Liver (tissue), 9 donors: ENCODE data around the gene SPSB2. TPM values are rescaled to one million over a fixed set of nuclear protein-coding genes. Genes with fewer than 3 reads are reported as not detected.

ENCODE experiments used
- DNase-seq: peaks from one replicate; pipeline ENCODE4 v3.0.0-alpha.2; 2017; ENCODE audit warnings: low spot score
- H3K27ac ChIP-seq, 2 donors: one replicate each; pipeline ENCODE4 v1.7.0; 2013; ENCODE audit warnings: inconsistent platforms in 2 of 2, low read length in 2 of 2, control low read depth in 1 of 2, low read depth in 1 of 2, mild to moderate bottlenecking in 1 of 2
- H3K27me3 ChIP-seq, 4 donors: one replicate each; pipeline versions ENCODE4 v1.6.1 to v1.7.0; 2013; ENCODE audit warnings: low read length in 3 of 4, inconsistent platforms in 1 of 4, mild to moderate bottlenecking in 1 of 4, moderate library complexity in 1 of 4; ENCODE audit not compliant: control insufficient read depth in 4 of 4, insufficient read depth in 4 of 4
- H3K36me3 ChIP-seq, 4 donors: one replicate each; pipeline versions ENCODE4 v1.6.1 to v1.7.0; 2013; ENCODE audit warnings: low read length in 3 of 4, mild to moderate bottlenecking in 3 of 4, low read depth in 1 of 4, moderate library complexity in 1 of 4; ENCODE audit not compliant: control insufficient read depth in 4 of 4, insufficient read depth in 3 of 4
- H3K4me1 ChIP-seq, 4 donors: one replicate each; pipeline versions ENCODE4 v1.6.1 to v1.7.0; 2013; ENCODE audit warnings: low read length in 3 of 4, mild to moderate bottlenecking in 3 of 4, moderate library complexity in 1 of 4; ENCODE audit not compliant: control insufficient read depth in 4 of 4, insufficient read depth in 4 of 4
- H3K4me3 ChIP-seq, 3 donors: one replicate each; pipeline versions ENCODE4 v1.6.1 to v1.7.0; 2013; ENCODE audit warnings: low read length in 3 of 3, control low read depth in 1 of 3, low read depth in 1 of 3, mild to moderate bottlenecking in 1 of 3
- H3K9ac ChIP-seq, 2 donors: one replicate each; pipeline ENCODE4 v1.7.0; 2013; ENCODE audit warnings: low read length in 2 of 2, mild to moderate bottlenecking in 2 of 2, moderate library complexity in 2 of 2, control low read depth in 1 of 2, low read depth in 1 of 2
- H3K9me3 ChIP-seq, 4 donors: one replicate each; pipeline versions ENCODE4 v1.6.1 to v1.7.0; 2013; ENCODE audit warnings: low read length in 3 of 4; ENCODE audit not compliant: control insufficient read depth in 4 of 4
- CTCF ChIP-seq: fragments of 150-350 bp; IDR thresholded peaks from 2 replicates; pipeline ENCODE4 v1.5.1; 2017; ENCODE audit warnings: improper control_type of control experiment, low read depth, low read length; ENCODE audit not compliant: missing input control
- FOXA1 ChIP-seq: IDR thresholded peaks from 2 replicates; pipeline ENCODE4 v1.6.1; 2016; ENCODE audit warnings: antibody characterized with exemption
- FOXA2 ChIP-seq: IDR thresholded peaks from 2 replicates; pipeline ENCODE4 v1.6.1; 2016; ENCODE audit warnings: antibody characterized with exemption
- GABPA ChIP-seq, 2 donors: IDR thresholded peaks in 1 of 2; conservative IDR thresholded peaks in 1 of 2; 2 replicates each; pipeline ENCODE4 v1.6.1; 2016; ENCODE audit warnings: antibody characterized with exemption in 2 of 2, mild to moderate bottlenecking in 1 of 2, moderate library complexity in 1 of 2
- HNF4A ChIP-seq, 2 donors: conservative IDR thresholded peaks; 2 replicates each; pipeline ENCODE4 v1.6.1; 2016; ENCODE audit warnings: antibody characterized with exemption in 2 of 2, mild to moderate bottlenecking in 2 of 2
- HNF4G ChIP-seq: IDR thresholded peaks from 2 replicates; pipeline ENCODE4 v1.6.1; 2016; ENCODE audit warnings: antibody characterized with exemption
- JUND ChIP-seq, 2 donors: IDR thresholded peaks; 2 replicates each; pipeline ENCODE4 v1.6.1; 2016; ENCODE audit warnings: antibody characterized with exemption in 2 of 2
- NR2F2 ChIP-seq: IDR thresholded peaks from 2 replicates; pipeline ENCODE4 v1.6.1; 2016; ENCODE audit warnings: antibody characterized with exemption
- RAD21 ChIP-seq, 2 donors: IDR thresholded peaks; 2 replicates each; pipeline ENCODE4 v1.6.1; 2016; ENCODE audit warnings: antibody characterized with exemption in 2 of 2, mild to moderate bottlenecking in 2 of 2
- REST ChIP-seq: IDR thresholded peaks from 2 replicates; pipeline ENCODE4 v1.6.1; 2016; ENCODE audit warnings: antibody characterized with exemption, mild to moderate bottlenecking
- RXRA ChIP-seq, 2 donors: IDR thresholded peaks; 2 replicates each; pipeline ENCODE4 v1.6.1; 2017 to 2018; ENCODE audit warnings: antibody characterized with exemption in 2 of 2, mild to moderate bottlenecking in 1 of 2
- SP1 ChIP-seq: IDR thresholded peaks from 2 replicates; pipeline ENCODE4 v1.6.1; 2018; ENCODE audit warnings: antibody characterized with exemption, mild to moderate bottlenecking
- TAF1 ChIP-seq: conservative IDR thresholded peaks from 2 replicates; pipeline ENCODE4 v1.6.1; 2016; ENCODE audit warnings: antibody characterized with exemption, mild to moderate bottlenecking
- YY1 ChIP-seq: IDR thresholded peaks from 2 replicates; pipeline ENCODE4 v1.6.1; 2016; ENCODE audit warnings: antibody characterized with exemption, mild to moderate bottlenecking
- WGBS: extraction: QIAGEN DNeasy Blood & Tissue Kit; methylation state at CpG from one replicate; pipeline ENCODE4 v1.1.7; 2013; 5-methylcytosine and 5-hydroxymethylcytosine counted together
- polyA plus RNA-seq, 2 donors: library from polyadenylated mRNA; stranded (reverse) in 1 of 2; unstranded in 1 of 2; fragments of 200-250 nt in 1 of 2; fragments of >200 nt in 1 of 2; fragmentation: Nextera tagmentation in 1 of 2; extraction: Ambion mirVana in 1 of 2; gene quantifications; one replicate each; pipeline versions ENCODE4 v1.2.1 to v1.2.3, GENCODE V29; 2013 to 2015
- total RNA-seq, 2 donors: library from RNA; depleted of rRNA; stranded (reverse); fragments of >200 nt; gene quantifications; one replicate each; pipeline ENCODE4 v1.2.3, GENCODE V29; 2014
- TF ChIP-seq, protein P1 (sequence below): IDR thresholded peaks from 2 replicates; pipeline ENCODE4 v1.6.1; 2016; ENCODE audit warnings: antibody characterized with exemption
- TF ChIP-seq, protein P2 (sequence below): IDR thresholded peaks from 2 replicates; pipeline ENCODE4 v1.6.1; 2016; ENCODE audit warnings: antibody characterized with exemption
- donor health status: healthy.
- donor health status: healthy.
- donor health status: healthy.
- donor health status: healthy.
- donor health status: healthy.

The SPSB2 gene
- total and polyA plus RNA-seq, 4 donors, result 3.2 to 4.6 (median 4.1) TPM

- 97% methylated on average over 16 of the region's 16 CpGs for WGBS
- TF ChIP-seq, protein P1, sequence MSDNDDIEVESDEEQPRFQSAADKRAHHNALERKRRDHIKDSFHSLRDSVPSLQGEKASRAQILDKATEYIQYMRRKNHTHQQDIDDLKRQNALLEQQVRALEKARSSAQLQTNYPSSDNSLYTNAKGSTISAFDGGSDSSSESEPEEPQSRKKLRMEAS, result no peak
- TF ChIP-seq JUND (IDR thresholded peaks at IDR 0.05) (no peak), YY1 (no peak), HNF4G (no peak), TAF1 (no peak), REST (no peak), RXRA (IDR thresholded peaks at IDR 0.05) (no peak), GABPA (IDR thresholded peaks at IDR 0.05 in 1 of 2, conservative IDR thresholded peaks at IDR 0.05 in 1 of 2) (no peak), FOXA2 (no peak), NR2F2 (no peak), SP1 (no peak), CTCF (no peak), RAD21 (IDR thresholded peaks at IDR 0.05) (no peak), HNF4A (conservative IDR thresholded peaks at IDR 0.05) (no peak)
- TF ChIP-seq, protein P2, sequence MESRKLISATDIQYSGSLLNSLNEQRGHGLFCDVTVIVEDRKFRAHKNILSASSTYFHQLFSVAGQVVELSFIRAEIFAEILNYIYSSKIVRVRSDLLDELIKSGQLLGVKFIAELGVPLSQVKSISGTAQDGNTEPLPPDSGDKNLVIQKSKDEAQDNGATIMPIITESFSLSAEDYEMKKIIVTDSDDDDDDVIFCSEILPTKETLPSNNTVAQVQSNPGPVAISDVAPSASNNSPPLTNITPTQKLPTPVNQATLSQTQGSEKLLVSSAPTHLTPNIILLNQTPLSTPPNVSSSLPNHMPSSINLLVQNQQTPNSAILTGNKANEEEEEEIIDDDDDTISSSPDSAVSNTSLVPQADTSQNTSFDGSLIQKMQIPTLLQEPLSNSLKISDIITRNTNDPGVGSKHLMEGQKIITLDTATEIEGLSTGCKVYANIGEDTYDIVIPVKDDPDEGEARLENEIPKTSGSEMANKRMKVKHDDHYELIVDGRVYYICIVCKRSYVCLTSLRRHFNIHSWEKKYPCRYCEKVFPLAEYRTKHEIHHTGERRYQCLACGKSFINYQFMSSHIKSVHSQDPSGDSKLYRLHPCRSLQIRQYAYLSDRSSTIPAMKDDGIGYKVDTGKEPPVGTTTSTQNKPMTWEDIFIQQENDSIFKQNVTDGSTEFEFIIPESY, result no peak
- no peaks in the 10 kb centered on the region for H3K9me3 ChIP-seq
- peaks cover 3 to 15% (median 14%) of the 10 kb centered on the region in 4 donors for H3K4me1 ChIP-seq
- no peak overlapping the region for H3K9ac ChIP-seq
- no peak overlapping the region for H3K27ac ChIP-seq
- H3K36me3 ChIP-seq, result peaks cover 8 to 56% (median 27%) of the 10 kb centered on the region in 4 donors
- H3K27me3 ChIP-seq, result no peaks in the 10 kb centered on the region
- no peak for DNase-seq
- H3K4me3 ChIP-seq, result no peak overlapping the region
Observed at GRCh38 chr12:6863586-6864321, 9.3 kb downstream of the SPSB2 start.

DNA sequence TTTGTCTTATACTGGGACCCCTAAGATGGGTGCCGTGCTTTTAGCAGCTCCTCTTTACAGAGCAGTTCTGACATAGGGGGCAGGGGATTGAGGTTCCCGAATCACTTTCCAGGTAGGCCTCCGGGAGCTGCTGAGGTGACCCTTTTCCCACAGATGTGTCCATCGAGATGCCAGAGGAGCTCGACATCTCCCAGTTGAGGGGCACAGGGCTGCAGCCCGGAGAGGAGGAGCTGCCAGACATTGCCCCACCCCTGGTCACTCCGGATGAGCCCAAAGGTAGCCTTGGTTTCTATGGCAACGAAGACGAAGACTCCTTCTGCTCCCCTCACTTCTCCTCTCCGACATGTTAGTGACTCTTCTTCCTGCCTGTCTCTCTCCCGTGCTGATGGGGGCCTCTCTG is 10.1 kb downstream of the SPSB2 start:
- no peak for TF ChIP-seq RAD21 (IDR thresholded peaks at IDR 0.05)
- no peak for TF ChIP-seq FOXA2
- no peak for TF ChIP-seq HNF4G
- TF ChIP-seq FOXA1, result no peak
- TF ChIP-seq HNF4A (conservative IDR thresholded peaks at IDR 0.05), result no peak
- TF ChIP-seq CTCF, result no peak
- TF ChIP-seq REST, result no peak
- Histone ChIP-seq H3K36me3 (peaks cover 12 to 63% (median 34%) of the 10 kb centered on the region in 4 donors), H3K4me3 (no peak overlapping the region), H3K27me3 (no peaks in the 10 kb centered on the region), H3K9ac (no peak overlapping the region), H3K27ac (no peak overlapping the region), H3K9me3 (no peaks in the 10 kb centered on the region), H3K4me1 (peaks cover 3 to 8% (median 7%) of the 10 kb centered on the region in 4 donors)
- DNase-seq, result no peak
- 94% methylated on average over 11 of the region's 11 CpGs for WGBS
